Esophagus squamous epithelium (tissue), 4 donors: ENCODE measurements around the gene GREB1L.

Source experiments
- POLR2A ChIP-seq, 4 donors: fragments of 450-650 bp; IDR thresholded peaks; one replicate each; pipeline ENCODE4 v1.6.1; 2017; ENCODE audit warnings: antibody characterized with exemption in 4 of 4, mild to moderate bottlenecking in 4 of 4, moderate library complexity in 3 of 4
- TF ChIP-seq, protein P1 (sequence below), 6 experiments: fragments of 450-650 bp in 4 of 6; fragments of 200-600 bp in 2 of 6; sonication (generic) in 2 of 6; IDR thresholded peaks; one replicate each; pipeline ENCODE4 v1.5.1; 2016 to 2019; ENCODE audit warnings: antibody characterized with exemption in 6 of 6, mild to moderate bottlenecking in 4 of 6, moderate library complexity in 4 of 6

DNA sequence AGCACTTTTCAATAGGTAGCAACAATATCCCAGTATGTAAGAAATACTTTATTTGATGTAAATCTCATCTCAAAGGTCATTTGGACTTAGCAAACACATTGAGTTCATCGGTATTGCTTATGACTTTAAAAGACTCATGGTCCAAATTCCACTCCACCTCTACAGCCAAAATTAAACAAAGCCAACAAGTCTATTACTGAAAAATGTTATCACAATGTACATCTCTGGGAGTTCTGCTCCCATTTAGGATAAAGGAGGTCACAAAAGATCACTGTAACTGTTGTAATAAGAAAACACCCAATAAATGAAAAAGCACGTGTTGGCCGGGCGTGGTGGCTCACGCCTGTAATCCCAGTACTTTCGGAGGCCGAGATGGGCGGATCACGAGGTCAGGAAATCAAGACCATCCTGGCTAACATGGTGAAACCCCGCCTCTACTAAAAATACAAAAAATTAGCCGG is 308.5 kb downstream of the GREB1L start:
- TF ChIP-seq, protein P1, sequence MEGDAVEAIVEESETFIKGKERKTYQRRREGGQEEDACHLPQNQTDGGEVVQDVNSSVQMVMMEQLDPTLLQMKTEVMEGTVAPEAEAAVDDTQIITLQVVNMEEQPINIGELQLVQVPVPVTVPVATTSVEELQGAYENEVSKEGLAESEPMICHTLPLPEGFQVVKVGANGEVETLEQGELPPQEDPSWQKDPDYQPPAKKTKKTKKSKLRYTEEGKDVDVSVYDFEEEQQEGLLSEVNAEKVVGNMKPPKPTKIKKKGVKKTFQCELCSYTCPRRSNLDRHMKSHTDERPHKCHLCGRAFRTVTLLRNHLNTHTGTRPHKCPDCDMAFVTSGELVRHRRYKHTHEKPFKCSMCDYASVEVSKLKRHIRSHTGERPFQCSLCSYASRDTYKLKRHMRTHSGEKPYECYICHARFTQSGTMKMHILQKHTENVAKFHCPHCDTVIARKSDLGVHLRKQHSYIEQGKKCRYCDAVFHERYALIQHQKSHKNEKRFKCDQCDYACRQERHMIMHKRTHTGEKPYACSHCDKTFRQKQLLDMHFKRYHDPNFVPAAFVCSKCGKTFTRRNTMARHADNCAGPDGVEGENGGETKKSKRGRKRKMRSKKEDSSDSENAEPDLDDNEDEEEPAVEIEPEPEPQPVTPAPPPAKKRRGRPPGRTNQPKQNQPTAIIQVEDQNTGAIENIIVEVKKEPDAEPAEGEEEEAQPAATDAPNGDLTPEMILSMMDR (IDR thresholded peaks at IDR 0.05) = no peak
- no peak for TF ChIP-seq POLR2A (IDR thresholded peaks at IDR 0.05)
